ENCODE data around the gene CCDC91.
"Not testable (repeated sequence)": the region's sequence is repeated elsewhere in the genome, so short reads cannot be mapped to it uniquely, and the experiment has no call there.

Gene CCDC91

GRCh38 chr12:28303192-28303591, 112.9 kb downstream of the CCDC91 start:
- no peak for DNase-seq

- no peak for DNase-seq
Measured at GRCh38 chr12:28306535-28306934, 116.3 kb downstream of the CCDC91 start.

GRCh38 chr12:28308891-28309290, 118.6 kb downstream of the CCDC91 start:
- no peak for DNase-seq

- no peak for DNase-seq
Measured at GRCh38 chr12:28313631-28314030, 123.4 kb downstream of the CCDC91 start.

GRCh38 chr12:28316049-28316448, 125.8 kb downstream of the CCDC91 start:
- DNase-seq: no peak

GRCh38 chr12:28318273-28318672, 128.0 kb downstream of the CCDC91 start:
- DNase-seq: no peak

GRCh38 chr12:28320353-28320752, 130.1 kb downstream of the CCDC91 start:
- DNase-seq: no peak

GRCh38 chr12:28327722-28328121, 137.5 kb downstream of the CCDC91 start:
- no peak for DNase-seq

- no peak for DNase-seq
Measured at GRCh38 chr12:28328967-28329366, 138.7 kb downstream of the CCDC91 start.

GRCh38 chr12:28329727-28330126, 139.5 kb downstream of the CCDC91 start:
- DNase-seq: not testable (repeated sequence)

- DNase-seq: not testable (repeated sequence)
Measured at GRCh38 chr12:28330232-28330631, 140.0 kb downstream of the CCDC91 start.

- no peak for DNase-seq
Measured at GRCh38 chr12:28331130-28331529, 140.9 kb downstream of the CCDC91 start.

GRCh38 chr12:28340261-28341045, 150.2 kb downstream of the CCDC91 start:
- DNase-seq: no peak

- DNase-seq: no peak
Measured at GRCh38 chr12:28343713-28344112, 153.5 kb downstream of the CCDC91 start.

- DNase-seq: no peak
Measured at GRCh38 chr12:28346567-28346966, 156.3 kb downstream of the CCDC91 start.

GRCh38 chr12:28349196-28349595, 158.9 kb downstream of the CCDC91 start:
- DNase-seq: no peak

- DNase-seq: no peak
Measured at GRCh38 chr12:28350502-28350901, 160.2 kb downstream of the CCDC91 start.

- DNase-seq: no peak
Measured at GRCh38 chr12:28351414-28351813, 161.2 kb downstream of the CCDC91 start.

- DNase-seq: no peak
Measured at GRCh38 chr12:28355161-28355560, 164.9 kb downstream of the CCDC91 start.

- DNase-seq: no peak
Measured at GRCh38 chr12:28360253-28360652, 170.0 kb downstream of the CCDC91 start.

- DNase-seq: no peak
Measured at GRCh38 chr12:28367326-28367725, 177.1 kb downstream of the CCDC91 start.

- DNase-seq: no peak
Measured at GRCh38 chr12:28367993-28368392, 177.7 kb downstream of the CCDC91 start.

GRCh38 chr12:28369483-28369882, 179.2 kb downstream of the CCDC91 start:
- no peak for DNase-seq

GRCh38 chr12:28374556-28374955, 184.3 kb downstream of the CCDC91 start:
- no peak for DNase-seq

GRCh38 chr12:28378736-28379135, 188.5 kb downstream of the CCDC91 start:
- no peak for DNase-seq
